ENCODE data around the gene TSPAN32. TPM values are rescaled to one million over a fixed set of nuclear protein-coding genes. Genes with fewer than 3 reads are reported as not detected.
"Not testable (repeated sequence)": the region's sequence is repeated elsewhere in the genome, so short reads cannot be mapped to it uniquely, and the experiment has no call there.

Gene TSPAN32
- polyA plus RNA-seq, 1 donor (not counting 4 experiments of a cell fraction or from before 2014, with no cell fraction given), result not detected

- H3K27me3 ChIP-seq (ENCODE audit: control insufficient read depth, extremely low read depth, insufficient read depth, low read length), result peaks cover 28% of the 10 kb centered on the region
Observed at GRCh38 chr11:2277933-2278523, 23.8 kb upstream of the TSPAN32 start.

GRCh38 chr11:2280208-2280607 is 21.6 kb upstream of the TSPAN32 start:
- Histone ChIP-seq H3K4me1 (ENCODE audit: control insufficient read depth, extremely low read depth, insufficient read depth, low read length) (no peaks in the 10 kb centered on the region), H2AFZ (ENCODE audit: control insufficient read depth, low read length) (no peak overlapping the region), H3K79me2 (ENCODE audit: control insufficient read depth, insufficient read depth, low read length) (no peaks in the 10 kb centered on the region), H3K9me1 (ENCODE audit: control insufficient read depth, extremely low read depth, insufficient read depth, low read length) (no peaks in the 10 kb centered on the region), H3K4me2 (ENCODE audit: control insufficient read depth, extremely low read depth, insufficient read depth, low read depth, low read length) (no peak overlapping the region), H3K27me3 (ENCODE audit: control insufficient read depth, extremely low read depth, insufficient read depth, low read length) (peaks cover 13% of the 10 kb centered on the region), H3K9ac (ENCODE audit: control insufficient read depth, extremely low read depth, insufficient read depth, low read length) (no peak overlapping the region), H3K27ac (ENCODE audit: control insufficient read depth, insufficient read depth, low read length) (no peak overlapping the region), H3K4me3 (ENCODE audit: control insufficient read depth in 2 of 3, extremely low read depth in 1 of 3, insufficient read depth in 2 of 3, low read depth in 1 of 3, low read length in 3 of 3) (no peak overlapping the region), H3K36me3 (ENCODE audit: control insufficient read depth in 2 of 2, extremely low read depth in 1 of 2, insufficient read depth in 2 of 2, low read length in 2 of 2) (no peaks in the 10 kb centered on the region), H4K20me1 (ENCODE audit: control insufficient read depth, extremely low read depth, insufficient read depth, low read length) (no peaks in the 10 kb centered on the region), H3K9me3 (ENCODE audit: control insufficient read depth, low read depth, low read length) (no peaks in the 10 kb centered on the region)
- dilution Hi-C loops (cut with MboI; ENCODE audit: extremely low pct_ligation_motif_present, low sequenced_read_pairs), result no loop called here
- DNase-seq (ENCODE audit: low read depth, low spot score), result no peak
- no peak for TF ChIP-seq EZH2 (IDR thresholded peaks at IDR 0.05; ENCODE audit: low read length)
- no peak for TF ChIP-seq CTCF (optimal IDR thresholded peaks at IDR 0.05 in 1 of 3, IDR thresholded peaks at IDR 0.05 in 1 of 3, conservative IDR thresholded peaks at IDR 0.05 in 1 of 3; ENCODE audit: extremely low read depth in 1 of 3, insufficient read depth in 2 of 3, low read length in 3 of 3)
- FAIRE-seq, result no peak

More at GRCh38 chr11:2277933-2278523, 23.8 kb upstream of the TSPAN32 start:
- Histone ChIP-seq H3K27ac (ENCODE audit: control insufficient read depth, insufficient read depth, low read length) (no peak overlapping the region), H3K4me2 (ENCODE audit: control insufficient read depth, extremely low read depth, insufficient read depth, low read depth, low read length) (no peak overlapping the region), H3K4me3 (ENCODE audit: control insufficient read depth in 2 of 3, extremely low read depth in 1 of 3, insufficient read depth in 2 of 3, low read depth in 1 of 3, low read length in 3 of 3) (no peak overlapping the region), H3K36me3 (ENCODE audit: control insufficient read depth in 2 of 2, extremely low read depth in 1 of 2, insufficient read depth in 2 of 2, low read length in 2 of 2) (no peaks in the 10 kb centered on the region), H3K9me3 (ENCODE audit: control insufficient read depth, low read depth, low read length) (no peaks in the 10 kb centered on the region), H3K9ac (ENCODE audit: control insufficient read depth, extremely low read depth, insufficient read depth, low read length) (no peak overlapping the region), H3K79me2 (ENCODE audit: control insufficient read depth, insufficient read depth, low read length) (no peaks in the 10 kb centered on the region), H3K9me1 (ENCODE audit: control insufficient read depth, extremely low read depth, insufficient read depth, low read length) (no peaks in the 10 kb centered on the region), H2AFZ (ENCODE audit: control insufficient read depth, low read length) (no peak overlapping the region), H3K4me1 (ENCODE audit: control insufficient read depth, extremely low read depth, insufficient read depth, low read length) (no peaks in the 10 kb centered on the region), H4K20me1 (ENCODE audit: control insufficient read depth, extremely low read depth, insufficient read depth, low read length) (no peaks in the 10 kb centered on the region)
- FAIRE-seq, result no peak
- TF ChIP-seq CTCF (optimal IDR thresholded peaks at IDR 0.05 in 1 of 3, IDR thresholded peaks at IDR 0.05 in 1 of 3, conservative IDR thresholded peaks at IDR 0.05 in 1 of 3; ENCODE audit: extremely low read depth in 1 of 3, insufficient read depth in 2 of 3, low read length in 3 of 3), result no peak
- no peak for TF ChIP-seq EZH2 (IDR thresholded peaks at IDR 0.05; ENCODE audit: low read length)
- dilution Hi-C loops (cut with MboI; ENCODE audit: extremely low pct_ligation_motif_present, low sequenced_read_pairs), result no loop called here
- no peak for DNase-seq (ENCODE audit: low read depth, low spot score)

GRCh38 chr11:2286350-2286749 is 15.5 kb upstream of the TSPAN32 start:
- H3K9ac ChIP-seq (ENCODE audit: control insufficient read depth, extremely low read depth, insufficient read depth, low read length); dilution Hi-C loops (cut with MboI; ENCODE audit: extremely low pct_ligation_motif_present, low sequenced_read_pairs); FAIRE-seq; DNase-seq (ENCODE audit: low read depth, low spot score); H3K79me2 ChIP-seq (ENCODE audit: control insufficient read depth, insufficient read depth, low read length); H4K20me1 ChIP-seq (ENCODE audit: control insufficient read depth, extremely low read depth, insufficient read depth, low read length); H3K27ac ChIP-seq (ENCODE audit: control insufficient read depth, insufficient read depth, low read length); H3K9me3 ChIP-seq (ENCODE audit: control insufficient read depth, low read depth, low read length); H3K4me3 ChIP-seq (ENCODE audit: control insufficient read depth in 2 of 3, extremely low read depth in 1 of 3, insufficient read depth in 2 of 3, low read depth in 1 of 3, low read length in 3 of 3); H3K36me3 ChIP-seq (ENCODE audit: control insufficient read depth in 2 of 2, extremely low read depth in 1 of 2, insufficient read depth in 2 of 2, low read length in 2 of 2); H3K4me1 ChIP-seq (ENCODE audit: control insufficient read depth, extremely low read depth, insufficient read depth, low read length); H3K9me1 ChIP-seq (ENCODE audit: control insufficient read depth, extremely low read depth, insufficient read depth, low read length); H2AFZ ChIP-seq (ENCODE audit: control insufficient read depth, low read length); H3K4me2 ChIP-seq (ENCODE audit: control insufficient read depth, extremely low read depth, insufficient read depth, low read depth, low read length): not testable (repeated sequence)
- peaks cover 18% of the 10 kb centered on the region for H3K27me3 ChIP-seq (ENCODE audit: control insufficient read depth, extremely low read depth, insufficient read depth, low read length)

Measured in keratinocyte (primary cell).